ENCODE measurements around the gene ZNF57. TPM values are rescaled to one million over a fixed set of nuclear protein-coding genes. Genes with fewer than 3 reads are reported as not detected.

The ZNF57 gene
- total and polyA plus RNA-seq, 2 of the 13 experiments (the other 11 are each of a cell fraction or from before 2014, with no cell fraction given): 6.6 to 17.5 TPM

- TF ChIP-seq POGK (CRISPR knock-in tag; conservative IDR thresholded peaks at IDR 0.05) (peak; percentile 89), SP2 (CRISPR knock-in tag; IDR thresholded peaks at IDR 0.05) (peak; percentile 91), ETV5 (CRISPR knock-in tag; IDR thresholded peaks at IDR 0.05; ENCODE audit: borderline replicate concordance) (peak; percentile 19; the same call in 1 of the 2 replicates), REST (IDR thresholded peaks at IDR 0.05; ENCODE audit: borderline replicate concordance in 1 of 2, low read depth in 1 of 2, low read length in 2 of 2) (no peak), ZNF280D (CRISPR knock-in tag; IDR thresholded peaks at IDR 0.05) (0 out of 2 replicates have a peak, but pooled peaks have one; percentile 26), CBFB (CRISPR knock-in tag; IDR thresholded peaks at IDR 0.05) (0 out of 2 replicates have a peak, but pooled peaks have one; percentile 43), TFAP4 (IDR thresholded peaks at IDR 0.05; ENCODE audit: borderline replicate concordance, low read depth) (peak; percentile 53; the same call in 1 of the 2 replicates), RAD21 (CRISPR knock-in tag; IDR thresholded peaks at IDR 0.05) (peak; percentile 66), DRAP1 (CRISPR knock-in tag; IDR thresholded peaks at IDR 0.05) (peak; percentile 77), TSC22D2 (CRISPR knock-in tag; IDR thresholded peaks at IDR 0.05; ENCODE audit: borderline replicate concordance) (peak; percentile 60; the same call in 1 of the 2 replicates), BATF2 (CRISPR knock-in tag; IDR thresholded peaks at IDR 0.05) (peak; percentile 55; the same call in 1 of the 2 replicates), ATF7 (IDR thresholded peaks at IDR 0.05) (peak; percentile 83), ATF7 (CRISPR knock-in tag; IDR thresholded peaks at IDR 0.05) (no peak), MIER3 (CRISPR knock-in tag; IDR thresholded peaks at IDR 0.05; ENCODE audit: borderline replicate concordance) (no peak), ZFY (CRISPR knock-in tag; IDR thresholded peaks at IDR 0.05) (peak; percentile 70), KLF16 (CRISPR knock-in tag; IDR thresholded peaks at IDR 0.05) (peak in 1 of 2 experiments; percentile 73; a peak in 1 of 4 replicates)
Observed at GRCh38 chr19:2900296-2901252, at the start of gene ZNF57 (continued).
